ENCODE data around the gene ARHGEF11. TPM values are rescaled to one million over a fixed set of nuclear protein-coding genes. Genes with fewer than 3 reads are reported as not detected.
A peak's percentile ranks its signal among the peaks of the same experiment; 100 is the strongest.

Gene ARHGEF11
- total RNA-seq, 1 donor from 2014 or later = 43.7 TPM

- no peaks in the 10 kb centered on the region for H3K36me3 Mint-ChIP-seq
- no peak overlapping the region for H3K27ac Mint-ChIP-seq
- H3K9me3 Mint-ChIP-seq = no peaks in the 10 kb centered on the region
- no peak overlapping the region for H3K4me3 Mint-ChIP-seq
- TF ChIP-seq CTCF (conservative IDR thresholded peaks at IDR 0.05) = no peak
- peaks cover 36% of the 10 kb centered on the region for H3K4me1 Mint-ChIP-seq (ENCODE audit: unreplicated experiment)
- H3K27me3 Mint-ChIP-seq = peaks cover 37% of the 10 kb centered on the region
- no peak for DNase-seq (ENCODE audit: extremely low spot score, unreplicated experiment)
These were observed 142.0 kb downstream of the ARHGEF11 start for GRCh38 chr1:156903328-156904091.

GRCh38 chr1:156901966-156902915, 143.3 kb downstream of the ARHGEF11 start:
- no peak for DNase-seq (ENCODE audit: extremely low spot score, unreplicated experiment)
- TF ChIP-seq CTCF (conservative IDR thresholded peaks at IDR 0.05) = no peak
- Mint-ChIP-seq H3K9me3 (no peaks in the 10 kb centered on the region), H3K36me3 (no peaks in the 10 kb centered on the region), H3K27me3 (peaks cover 44% of the 10 kb centered on the region), H3K4me1 (ENCODE audit: unreplicated experiment) (peaks cover 43% of the 10 kb centered on the region), H3K4me3 (peak overlapping the region; percentile 71), H3K27ac (peak overlapping the region; percentile 66)

- no peak for DNase-seq (ENCODE audit: extremely low spot score, unreplicated experiment)
- Mint-ChIP-seq H3K9me3 (no peaks in the 10 kb centered on the region), H3K36me3 (no peaks in the 10 kb centered on the region), H3K27me3 (peaks cover 44% of the 10 kb centered on the region), H3K4me3 (no peak overlapping the region), H3K4me1 (ENCODE audit: unreplicated experiment) (peaks cover 44% of the 10 kb centered on the region), H3K27ac (peak overlapping the region; percentile 29)
- no peak for TF ChIP-seq CTCF (conservative IDR thresholded peaks at IDR 0.05)
These were observed 144.0 kb downstream of the ARHGEF11 start for GRCh38 chr1:156901590-156901900.

- Mint-ChIP-seq H3K36me3 (no peaks in the 10 kb centered on the region), H3K4me3 (no peak overlapping the region), H3K4me1 (ENCODE audit: unreplicated experiment) (peaks cover 44% of the 10 kb centered on the region), H3K9me3 (no peaks in the 10 kb centered on the region), H3K27ac (peak overlapping the region; percentile 29), H3K27me3 (peaks cover 45% of the 10 kb centered on the region)
- no peak for TF ChIP-seq CTCF (conservative IDR thresholded peaks at IDR 0.05)
- DNase-seq (ENCODE audit: extremely low spot score, unreplicated experiment) = no peak
These were observed 144.5 kb downstream of the ARHGEF11 start for GRCh38 chr1:156900896-156901589.

GRCh38 chr1:156899956-156900718, 145.4 kb downstream of the ARHGEF11 start:
- no peaks in the 10 kb centered on the region for H3K9me3 Mint-ChIP-seq
- H3K36me3 Mint-ChIP-seq = no peaks in the 10 kb centered on the region
- no peak for TF ChIP-seq CTCF (conservative IDR thresholded peaks at IDR 0.05)
- H3K4me1 Mint-ChIP-seq (ENCODE audit: unreplicated experiment) = peaks cover 54% of the 10 kb centered on the region
- DNase-seq (ENCODE audit: extremely low spot score, unreplicated experiment) = no peak
- H3K27me3 Mint-ChIP-seq = peaks cover 48% of the 10 kb centered on the region
- no peak overlapping the region for H3K4me3 Mint-ChIP-seq
- no peak overlapping the region for H3K27ac Mint-ChIP-seq
